ENCODE results near the gene TYRP1.

GRCh38 chr9:12703996-12704395 is 10.8 kb downstream of the TYRP1 start:
- TF ChIP-seq, protein P1, sequence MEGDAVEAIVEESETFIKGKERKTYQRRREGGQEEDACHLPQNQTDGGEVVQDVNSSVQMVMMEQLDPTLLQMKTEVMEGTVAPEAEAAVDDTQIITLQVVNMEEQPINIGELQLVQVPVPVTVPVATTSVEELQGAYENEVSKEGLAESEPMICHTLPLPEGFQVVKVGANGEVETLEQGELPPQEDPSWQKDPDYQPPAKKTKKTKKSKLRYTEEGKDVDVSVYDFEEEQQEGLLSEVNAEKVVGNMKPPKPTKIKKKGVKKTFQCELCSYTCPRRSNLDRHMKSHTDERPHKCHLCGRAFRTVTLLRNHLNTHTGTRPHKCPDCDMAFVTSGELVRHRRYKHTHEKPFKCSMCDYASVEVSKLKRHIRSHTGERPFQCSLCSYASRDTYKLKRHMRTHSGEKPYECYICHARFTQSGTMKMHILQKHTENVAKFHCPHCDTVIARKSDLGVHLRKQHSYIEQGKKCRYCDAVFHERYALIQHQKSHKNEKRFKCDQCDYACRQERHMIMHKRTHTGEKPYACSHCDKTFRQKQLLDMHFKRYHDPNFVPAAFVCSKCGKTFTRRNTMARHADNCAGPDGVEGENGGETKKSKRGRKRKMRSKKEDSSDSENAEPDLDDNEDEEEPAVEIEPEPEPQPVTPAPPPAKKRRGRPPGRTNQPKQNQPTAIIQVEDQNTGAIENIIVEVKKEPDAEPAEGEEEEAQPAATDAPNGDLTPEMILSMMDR (IDR thresholded peaks at IDR 0.05) = no peak
- TF ChIP-seq POLR2A (IDR thresholded peaks at IDR 0.05) = no peak
